ENCODE measurements around the gene TAOK3. TPM values are rescaled to one million over a fixed set of nuclear protein-coding genes. Genes with fewer than 3 reads are reported as not detected.

TAOK3 gene
- total RNA-seq, 1 donor from 2014 or later, result 28.6 TPM

DNA sequence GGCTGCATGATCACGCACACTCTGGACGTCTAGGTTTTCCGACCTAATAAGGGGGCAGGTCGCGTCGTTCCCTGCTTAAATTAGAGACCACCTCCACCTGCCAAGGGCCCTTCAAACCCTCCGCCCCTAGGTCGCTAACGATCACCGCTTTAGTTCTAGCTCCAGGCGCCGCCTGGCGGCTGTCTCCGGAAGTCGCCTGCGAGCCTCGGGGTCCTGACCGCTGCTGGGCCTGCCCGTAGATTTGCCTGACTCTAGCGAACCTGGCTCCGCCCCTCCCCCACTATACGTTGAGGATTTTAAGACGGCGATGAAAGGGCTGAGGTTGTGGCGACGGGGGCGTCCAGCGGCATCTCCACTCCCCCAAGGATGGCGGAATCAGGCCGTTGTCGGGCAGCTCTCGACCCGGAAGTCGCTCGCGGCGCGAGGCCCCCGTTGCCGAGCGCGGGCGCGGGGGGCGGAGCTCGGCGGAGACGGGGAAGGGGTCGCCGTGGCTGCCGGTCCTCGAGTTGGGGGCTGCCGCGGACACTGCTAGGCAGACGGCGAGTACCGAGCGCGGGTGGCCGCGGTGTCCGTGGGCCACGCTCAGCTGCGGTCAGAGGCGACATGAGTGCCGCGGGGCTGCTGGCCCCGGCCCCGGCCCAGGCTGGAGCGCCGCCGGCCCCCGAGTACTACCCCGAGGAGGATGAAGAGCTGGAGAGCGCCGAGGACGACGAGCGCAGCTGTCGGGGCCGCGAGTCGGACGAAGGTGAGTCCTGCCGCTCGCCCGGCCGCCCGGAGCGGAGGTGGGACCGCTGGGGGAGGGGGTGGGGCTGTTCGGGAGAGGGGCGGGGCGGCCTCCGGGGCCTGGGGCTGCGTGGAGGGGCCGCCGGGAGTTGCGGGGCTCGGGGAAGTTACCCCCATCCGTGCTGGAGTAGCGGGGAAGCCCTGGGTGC, 3.6 kb upstream of the TAOK3 start, which contains the start of gene SUDS3:
Gene SUDS3, plus strand, starts transcription at position 467 of the 932 bp plus-strand sequence. Its CDS starts 137 bp downstream, at position 604.
- TF ChIP-seq, protein P1, sequence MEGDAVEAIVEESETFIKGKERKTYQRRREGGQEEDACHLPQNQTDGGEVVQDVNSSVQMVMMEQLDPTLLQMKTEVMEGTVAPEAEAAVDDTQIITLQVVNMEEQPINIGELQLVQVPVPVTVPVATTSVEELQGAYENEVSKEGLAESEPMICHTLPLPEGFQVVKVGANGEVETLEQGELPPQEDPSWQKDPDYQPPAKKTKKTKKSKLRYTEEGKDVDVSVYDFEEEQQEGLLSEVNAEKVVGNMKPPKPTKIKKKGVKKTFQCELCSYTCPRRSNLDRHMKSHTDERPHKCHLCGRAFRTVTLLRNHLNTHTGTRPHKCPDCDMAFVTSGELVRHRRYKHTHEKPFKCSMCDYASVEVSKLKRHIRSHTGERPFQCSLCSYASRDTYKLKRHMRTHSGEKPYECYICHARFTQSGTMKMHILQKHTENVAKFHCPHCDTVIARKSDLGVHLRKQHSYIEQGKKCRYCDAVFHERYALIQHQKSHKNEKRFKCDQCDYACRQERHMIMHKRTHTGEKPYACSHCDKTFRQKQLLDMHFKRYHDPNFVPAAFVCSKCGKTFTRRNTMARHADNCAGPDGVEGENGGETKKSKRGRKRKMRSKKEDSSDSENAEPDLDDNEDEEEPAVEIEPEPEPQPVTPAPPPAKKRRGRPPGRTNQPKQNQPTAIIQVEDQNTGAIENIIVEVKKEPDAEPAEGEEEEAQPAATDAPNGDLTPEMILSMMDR (IDR thresholded peaks at IDR 0.05), result peak; percentile 98
- peaks cover 2% of the 10 kb centered on the region for H3K36me3 Mint-ChIP-seq (ENCODE audit: unreplicated experiment)
- DNase-seq (ENCODE audit: extremely low spot score, unreplicated experiment), result peak; percentile 96
- H3K9me3 Mint-ChIP-seq (ENCODE audit: unreplicated experiment), result no peaks in the 10 kb centered on the region
- peak within 1 kb of the TSS; percentile 99 for H3K27ac Mint-ChIP-seq (ENCODE audit: unreplicated experiment)
- no peaks in the 10 kb centered on the region for H3K27me3 Mint-ChIP-seq (ENCODE audit: unreplicated experiment)
- H3K4me3 Mint-ChIP-seq (ENCODE audit: unreplicated experiment), result peak within 1 kb of the TSS; percentile 92
- peaks cover 30% of the 10 kb centered on the region for H3K4me1 Mint-ChIP-seq (ENCODE audit: unreplicated experiment)

- Mint-ChIP-seq H3K9me3 (ENCODE audit: unreplicated experiment) (no peaks in the 10 kb centered on the region), H3K4me1 (ENCODE audit: unreplicated experiment) (peaks cover 40% of the 10 kb centered on the region), H3K27ac (ENCODE audit: unreplicated experiment) (peak overlapping the region; percentile 99), H3K36me3 (ENCODE audit: unreplicated experiment) (peaks cover 2% of the 10 kb centered on the region), H3K4me3 (ENCODE audit: unreplicated experiment) (peak overlapping the region; percentile 29), H3K27me3 (ENCODE audit: unreplicated experiment) (no peaks in the 10 kb centered on the region)
- TF ChIP-seq, protein P1 (IDR thresholded peaks at IDR 0.05), result no peak
- DNase-seq (ENCODE audit: extremely low spot score, unreplicated experiment), result no peak
These were observed 2.6 kb upstream of the TAOK3 start for GRCh38 chr12:118375348-118375747.

GRCh38 chr12:118374909-118375308, 2.2 kb upstream of the TAOK3 start:
- DNase-seq (ENCODE audit: extremely low spot score, unreplicated experiment), result no peak
- Mint-ChIP-seq H3K27ac (ENCODE audit: unreplicated experiment) (no peak overlapping the region), H3K4me3 (ENCODE audit: unreplicated experiment) (peak overlapping the region; percentile 29), H3K4me1 (ENCODE audit: unreplicated experiment) (peaks cover 42% of the 10 kb centered on the region), H3K27me3 (ENCODE audit: unreplicated experiment) (no peaks in the 10 kb centered on the region), H3K36me3 (ENCODE audit: unreplicated experiment) (peaks cover 1% of the 10 kb centered on the region), H3K9me3 (ENCODE audit: unreplicated experiment) (no peaks in the 10 kb centered on the region)
- TF ChIP-seq, protein P1 (IDR thresholded peaks at IDR 0.05), result no peak

DNA sequence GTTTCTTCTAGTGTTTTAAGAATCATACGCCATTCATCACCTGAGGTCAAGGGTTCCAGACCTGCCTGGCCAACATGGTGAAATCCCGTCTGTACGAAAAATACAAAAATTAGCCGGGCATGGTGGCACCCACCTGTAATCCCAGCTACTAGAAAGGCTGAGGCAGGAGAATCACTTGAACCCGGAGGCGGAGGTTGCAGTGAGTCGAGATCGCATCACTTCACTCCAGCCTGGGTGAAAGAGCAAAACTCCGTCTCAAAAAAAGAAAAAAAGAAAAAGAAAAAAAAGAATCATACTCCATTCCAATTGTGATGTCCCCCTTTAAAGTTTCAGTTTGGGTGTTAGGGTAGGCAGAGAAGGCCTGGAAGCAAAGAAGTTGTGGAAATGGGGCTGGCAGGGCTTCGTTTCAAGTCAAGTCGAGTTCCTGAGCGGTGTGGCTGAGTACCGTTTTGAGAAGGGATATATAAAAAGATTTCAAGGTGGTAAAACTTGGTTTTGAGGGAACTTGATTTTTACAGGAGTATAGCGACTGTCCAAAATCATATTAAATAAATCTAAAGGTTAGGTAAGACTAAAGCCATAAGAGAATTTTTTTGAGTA, 1.5 kb upstream of the TAOK3 start:
- TF ChIP-seq, protein P1 (IDR thresholded peaks at IDR 0.05), result no peak
- Mint-ChIP-seq H3K27ac (ENCODE audit: unreplicated experiment) (no peak overlapping the region), H3K9me3 (ENCODE audit: unreplicated experiment) (no peaks in the 10 kb centered on the region), H3K36me3 (ENCODE audit: unreplicated experiment) (no peaks in the 10 kb centered on the region), H3K27me3 (ENCODE audit: unreplicated experiment) (no peaks in the 10 kb centered on the region), H3K4me1 (ENCODE audit: unreplicated experiment) (peaks cover 42% of the 10 kb centered on the region), H3K4me3 (ENCODE audit: unreplicated experiment) (peak overlapping the region; percentile 15)
- DNase-seq (ENCODE audit: extremely low spot score, unreplicated experiment), result no peak

DNA sequence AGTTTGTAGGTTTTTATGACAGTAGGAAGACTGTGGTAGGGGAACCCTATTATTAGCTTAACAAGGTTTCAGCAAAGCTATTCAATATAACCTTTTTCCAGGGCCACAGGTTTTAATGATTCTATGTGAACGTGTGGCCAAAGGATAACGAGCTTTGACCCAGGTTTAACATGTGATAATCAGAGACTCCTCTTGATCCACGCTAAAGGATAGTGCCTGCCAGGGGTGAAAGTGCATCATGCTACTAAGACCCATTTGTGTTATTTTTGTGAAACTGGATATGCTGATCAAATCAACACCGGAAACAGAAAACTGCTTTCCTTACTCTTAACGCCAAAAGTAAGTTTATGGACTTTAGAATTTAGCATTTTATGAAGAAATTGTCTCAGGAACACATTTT, 909 bp upstream of the TAOK3 start:
- Mint-ChIP-seq H3K9me3 (ENCODE audit: unreplicated experiment) (no peaks in the 10 kb centered on the region), H3K36me3 (ENCODE audit: unreplicated experiment) (no peaks in the 10 kb centered on the region), H3K4me3 (ENCODE audit: unreplicated experiment) (peak overlapping the region; percentile 93), H3K27me3 (ENCODE audit: unreplicated experiment) (no peaks in the 10 kb centered on the region), H3K27ac (ENCODE audit: unreplicated experiment) (no peak overlapping the region), H3K4me1 (ENCODE audit: unreplicated experiment) (peaks cover 42% of the 10 kb centered on the region)
- TF ChIP-seq, protein P1 (IDR thresholded peaks at IDR 0.05), result no peak
- no peak for DNase-seq (ENCODE audit: extremely low spot score, unreplicated experiment)
